Psoas muscle (tissue), 8 donors: Measurements from ENCODE around the gene CUEDC1. TPM values are rescaled to one million over a fixed set of nuclear protein-coding genes. Genes with fewer than 3 reads are reported as not detected.

Experiments
- ATAC-seq, 4 donors: fragments of 200-7000 bp; cut with Tn5 transposase; one replicate each; pipeline ENCODE4 v1.9.1; 2020; ENCODE audit warnings: moderate library complexity in 3 of 4, mild to moderate bottlenecking in 2 of 4
- DNase-seq, 2 donors: peaks; one replicate each; pipeline ENCODE4 v3.0.0-alpha.2; 2020
- H3K27ac ChIP-seq: fragments of 200-600 bp; one replicate; pipeline ENCODE4 v1.8.0; 2022
- H3K27me3 ChIP-seq, 3 donors: fragments of 200-600 bp in 1 of 3; one replicate each; pipeline versions ENCODE4 v1.6.1 to v1.8.0; 2013 to 2022; ENCODE audit warnings: low read length in 2 of 3, mild to moderate bottlenecking in 2 of 3, moderate library complexity in 1 of 3; ENCODE audit not compliant: insufficient read depth in 3 of 3
- H3K36me3 ChIP-seq, 2 donors: fragments of 200-600 bp in 1 of 2; one replicate each; pipeline versions ENCODE4 v1.6.1 to v1.8.0; 2013 to 2022; ENCODE audit warnings: low read depth in 1 of 2, mild to moderate bottlenecking in 1 of 2, moderate library complexity in 1 of 2; ENCODE audit not compliant: insufficient read depth in 1 of 2
- H3K4me1 ChIP-seq: fragments of 200-600 bp; one replicate; pipeline ENCODE4 v1.8.0; 2022
- H3K4me3 ChIP-seq: fragments of 200-600 bp; one replicate; pipeline ENCODE4 v1.8.0; 2022; ENCODE audit warnings: mild to moderate bottlenecking
- H3K9me3 ChIP-seq: fragments of 200-600 bp; one replicate; pipeline ENCODE4 v1.8.0; 2022
- WGBS, 3 donors: extraction: QIAGEN DNeasy Blood & Tissue Kit; methylation state at CpG; one replicate each; pipeline versions ENCODE4 v1.1.6 to v1.1.7; 2013; 5-methylcytosine and 5-hydroxymethylcytosine counted together
- intact Hi-C, 2 donors: fragments of 100-400 bp; cut with DNase I; formaldehyde crosslinking; loops; one replicate each; pipeline versions ENCODE4 v1.11.0 to v1.14.2; 2022
- polyA plus RNA-seq, 3 donors: library from polyadenylated mRNA; stranded (reverse); fragments of 200-250 nt; gene quantifications; one replicate each; pipeline ENCODE4 v1.2.3, GENCODE V29; 2013
- total RNA-seq, 4 donors: library from RNA; stranded (reverse); fragmentation: NEBNext Ultra II Directional in 2 of 4; extraction: Animal tissue kit (Norgen Biotek cat#: 25700) in 2 of 4; gene quantifications; one replicate each; pipeline versions ENCODE4 v1.2.1 to v1.2.4, GENCODE V29; 2021 to 2023
- TF ChIP-seq, protein P1 (sequence below): fragments of 200-600 bp; IDR thresholded peaks from one replicate; pipeline ENCODE4 v1.8.0; 2022; ENCODE audit warnings: antibody characterized with exemption
- donor health status: healthy with polysubstance abuse.
- donor health status: DM: no; HTN: no; CAD: no; lungs with moderate emphysema.
- donor health status: Bipolar disorder and iron deficiency.
- donor health status: healthy.
- donor health status: DM: yes; HTN: yes; CAD: no.
- donor health status: DM: no; HTN: no; CAD: no.
- donor health status: DM: no; HTN: no; CAD: no.
- donor health status: DM: yes; HTN: yes; CAD: no.

CUEDC1 gene
- total and polyA plus RNA-seq, 7 donors: 28.0 to 67.2 (median 46.4) TPM

GRCh38 chr17:57842280-57842679 is 112.9 kb downstream of the CUEDC1 start:
- Histone ChIP-seq H3K27me3 (no peaks in the 10 kb centered on the region), H3K27ac (peak overlapping the region; percentile 32), H3K4me3 (no peak overlapping the region), H3K9me3 (no peaks in the 10 kb centered on the region), H3K4me1 (peaks cover 27% of the 10 kb centered on the region), H3K36me3 (peaks cover 6 to 56% of the 10 kb centered on the region in 2 donors)
- DNase-seq (no peak), ATAC-seq (no peak)
- TF ChIP-seq, protein P1, sequence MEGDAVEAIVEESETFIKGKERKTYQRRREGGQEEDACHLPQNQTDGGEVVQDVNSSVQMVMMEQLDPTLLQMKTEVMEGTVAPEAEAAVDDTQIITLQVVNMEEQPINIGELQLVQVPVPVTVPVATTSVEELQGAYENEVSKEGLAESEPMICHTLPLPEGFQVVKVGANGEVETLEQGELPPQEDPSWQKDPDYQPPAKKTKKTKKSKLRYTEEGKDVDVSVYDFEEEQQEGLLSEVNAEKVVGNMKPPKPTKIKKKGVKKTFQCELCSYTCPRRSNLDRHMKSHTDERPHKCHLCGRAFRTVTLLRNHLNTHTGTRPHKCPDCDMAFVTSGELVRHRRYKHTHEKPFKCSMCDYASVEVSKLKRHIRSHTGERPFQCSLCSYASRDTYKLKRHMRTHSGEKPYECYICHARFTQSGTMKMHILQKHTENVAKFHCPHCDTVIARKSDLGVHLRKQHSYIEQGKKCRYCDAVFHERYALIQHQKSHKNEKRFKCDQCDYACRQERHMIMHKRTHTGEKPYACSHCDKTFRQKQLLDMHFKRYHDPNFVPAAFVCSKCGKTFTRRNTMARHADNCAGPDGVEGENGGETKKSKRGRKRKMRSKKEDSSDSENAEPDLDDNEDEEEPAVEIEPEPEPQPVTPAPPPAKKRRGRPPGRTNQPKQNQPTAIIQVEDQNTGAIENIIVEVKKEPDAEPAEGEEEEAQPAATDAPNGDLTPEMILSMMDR: no peak
- 39 to 81% (median 45%) methylated on average over 1 of the region's 1 CpG for WGBS, 3 donors
- intact Hi-C loops: no loop called here

DNA sequence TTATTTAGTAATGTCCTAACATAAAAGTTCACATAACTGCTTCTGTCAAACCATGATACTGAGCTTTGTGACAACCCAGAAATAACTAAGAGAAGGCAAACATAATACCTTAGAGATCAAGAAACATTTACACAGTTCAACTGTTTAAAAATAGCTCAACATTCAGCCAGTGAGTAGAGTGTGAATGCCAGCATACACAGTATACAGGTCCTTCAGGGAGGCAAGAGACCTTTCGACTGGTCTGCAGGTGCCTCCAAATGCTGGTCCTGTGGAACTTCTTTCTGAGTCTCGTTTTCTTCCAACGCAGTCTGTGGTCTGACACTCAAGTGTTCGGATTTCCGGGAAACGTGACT is 115.7 kb downstream of the CUEDC1 start:
- H3K9me3 ChIP-seq: no peaks in the 10 kb centered on the region
- H3K27ac ChIP-seq: peak overlapping the region; percentile 75
- intact Hi-C loops: loop anchor here (10.0 kb wide), 2 partner anchors 235 to 245 kb away; no protein-coding TSS in a partner anchor
- peaks cover 10 to 43% of the 10 kb centered on the region in 2 donors for H3K36me3 ChIP-seq
- 39 to 55% (median 45%) methylated on average over 6 of the region's 6 CpGs for WGBS, 3 donors
- TF ChIP-seq, protein P1: no peak
- no peak for DNase-seq
- H3K4me3 ChIP-seq: peak overlapping the region; percentile 1
- ATAC-seq: peak; percentile 83 to 90 (median 90)
- H3K27me3 ChIP-seq: no peaks in the 10 kb centered on the region
- H3K4me1 ChIP-seq: peaks cover 40% of the 10 kb centered on the region

- Histone ChIP-seq H3K4me1 (peaks cover 44% of the 10 kb centered on the region), H3K36me3 (peaks cover 10 to 37% of the 10 kb centered on the region in 2 donors), H3K27me3 (no peaks in the 10 kb centered on the region), H3K27ac (peak overlapping the region; percentile 75), H3K4me3 (peak overlapping the region; percentile 1), H3K9me3 (no peaks in the 10 kb centered on the region)
- TF ChIP-seq, protein P1: no peak
- intact Hi-C loops: loop anchor here (10.0 kb wide), 2 partner anchors 234 to 244 kb away; no protein-coding TSS in a partner anchor
- ATAC-seq (peak in 1 of 4 donors; percentile 26), DNase-seq (no peak)
- WGBS, 3 donors: 32 to 53% (median 43%) methylated on average over 6 of the region's 6 CpGs
These were observed 116.2 kb downstream of the CUEDC1 start for GRCh38 chr17:57838857-57839570.

GRCh38 chr17:57838453-57838852 is 116.8 kb downstream of the CUEDC1 start:
- H3K27me3 ChIP-seq: no peaks in the 10 kb centered on the region
- H3K36me3 ChIP-seq: peaks cover 10 to 35% of the 10 kb centered on the region in 2 donors
- no peaks in the 10 kb centered on the region for H3K9me3 ChIP-seq
- H3K4me1 ChIP-seq: peaks cover 50% of the 10 kb centered on the region
- TF ChIP-seq, protein P1: no peak
- peak overlapping the region; percentile 75 for H3K27ac ChIP-seq
- no peak for DNase-seq
- no peak overlapping the region for H3K4me3 ChIP-seq
- intact Hi-C loops: loop anchor here (10.0 kb wide), 2 partner anchors 234 to 244 kb away; no protein-coding TSS in a partner anchor
- WGBS, 3 donors: 56 to 74% (median 62%) methylated on average over 4 of the region's 4 CpGs
- ATAC-seq: no peak
